A549 (cell line): ENCODE results near the gene RTN4RL1. TPM values are rescaled to one million over a fixed set of nuclear protein-coding genes. Genes with fewer than 3 reads are reported as not detected.
A peak's percentile ranks its signal among the peaks of the same experiment; 100 is the strongest.

ENCODE experiments used
- ATAC-seq, 2 experiments: fragments of 200-7000 bp in 1 of 2; fragments of >200 bp in 1 of 2; cut with Nextera tagmentation in 1 of 2; cut with Tn5 transposase in 1 of 2; 3 replicates each; pipeline versions ENCODE4 v1.8.0 to v1.9.1; 2018 to 2020; ENCODE audit warnings: mild to moderate bottlenecking in 1 of 2, moderate library complexity in 1 of 2
- CTCF ChIA-PET: fragments of 300-600 bp; sonication (Branson Sonifier 250); formaldehyde crosslinking; extraction: SDS; loops from one replicate; lab custom pipeline; 2021; ENCODE audit warnings: antibody characterized with exemption, inconsistent platforms; lab: Yijun Ruan, JAX
- POLR2A ChIA-PET: fragments of 350-600 bp; formaldehyde crosslinking; extraction: SDS; loops from one replicate; lab custom pipeline; 2021; ENCODE audit warnings: antibody characterized with exemption, inconsistent platforms; lab: Yijun Ruan, JAX
- DNase-seq, 2 experiments: peaks; one replicate each; pipeline versions ENCODE4 v3.0.0 to v3.0.0-alpha.2; 2011 to 2016; ENCODE audit warnings: low read depth in 1 of 2, low spot score in 1 of 2
- FAIRE-seq: peaks from 2 replicates; lab custom pipeline; 2011; peaks lifted over from hg19 to GRCh38; lab: Jason Lieb, UNC
- H3K27ac ChIP-seq, 2 experiments: fragments of >200 bp; sonication (Bioruptor Twin); formaldehyde crosslinking; 3 replicates each; pipeline ENCODE4 v1.5.1; 2016 to 2017
- H3K4me1 ChIP-seq: fragments of >200 bp; sonication (Bioruptor Twin); formaldehyde crosslinking; 3 replicates; pipeline ENCODE4 v1.6.1; 2016
- H3K4me2 ChIP-seq: fragments of >200 bp; sonication (Bioruptor Twin); formaldehyde crosslinking; 3 replicates; pipeline ENCODE4 v1.6.1; 2016
- H3K4me3 ChIP-seq: fragments of >200 bp; sonication (Bioruptor Twin); formaldehyde crosslinking; 3 replicates; pipeline ENCODE4 v1.5.1; 2016
- H3K9me3 ChIP-seq: fragments of >200 bp; sonication (Bioruptor Twin); formaldehyde crosslinking; 3 replicates; pipeline ENCODE4 v1.6.1; 2016
- ATOH8 ChIP-seq: fragments of 250-450 bp; sonication (Bioruptor Pico); IDR thresholded peaks from 2 replicates; pipeline ENCODE4 v1.5.0; 2020; ENCODE audit warnings: low read depth, mild to moderate bottlenecking, moderate library complexity
- BCL3 ChIP-seq: fragments of >200 bp; sonication (Bioruptor Twin); formaldehyde crosslinking; IDR thresholded peaks from 3 replicates; pipeline ENCODE4 v1.6.1; 2016
- CHD4 ChIP-seq: fragments of 200-600 bp; sonication (generic); IDR thresholded peaks from 2 replicates; pipeline ENCODE4 v1.6.1; 2016; ENCODE audit warnings: antibody characterized with exemption, mild to moderate bottlenecking, borderline replicate concordance
- CTCF ChIP-seq: fragments of >200 bp; sonication (Bioruptor Twin); formaldehyde crosslinking; IDR thresholded peaks from 3 replicates; pipeline ENCODE4 v1.5.1; 2016
- ESRRA ChIP-seq: fragments of 150-350 bp; IDR thresholded peaks from 2 replicates; pipeline ENCODE4 v1.6.1; 2014; ENCODE audit warnings: mild to moderate bottlenecking, low read length, borderline replicate concordance
- FOSB ChIP-seq: fragments of 250-450 bp; sonication (Bioruptor Pico); IDR thresholded peaks from 2 replicates; pipeline ENCODE4 v1.5.0; 2020; ENCODE audit warnings: mild to moderate bottlenecking, moderate library complexity
- HDAC2 ChIP-seq: fragments of 200-600 bp; sonication (generic); IDR thresholded peaks from 2 replicates; pipeline ENCODE4 v1.6.1; 2016
- HES2 ChIP-seq: fragments of >200 bp; sonication (Bioruptor Twin); formaldehyde crosslinking; IDR thresholded peaks from 2 replicates; pipeline ENCODE4 v1.6.1; 2016
- HOXB5 ChIP-seq: fragments of 250-450 bp; sonication (Bioruptor Pico); IDR thresholded peaks from 2 replicates; pipeline ENCODE4 v1.5.0; 2020; ENCODE audit warnings: mild to moderate bottlenecking, moderate library complexity
- JUN ChIP-seq, 2 experiments: fragments of >200 bp; sonication (Bioruptor Twin); formaldehyde crosslinking; IDR thresholded peaks; 2 replicates in 1 of 2; 3 replicates in 1 of 2; pipeline ENCODE4 v1.6.1; 2016 to 2017
- NFE2L2 ChIP-seq: fragments of 150-350 bp; conservative IDR thresholded peaks from 2 replicates; pipeline ENCODE4 v1.6.1; 2014; ENCODE audit warnings: low read length
- PHF8 ChIP-seq: fragments of 200-600 bp; sonication (generic); IDR thresholded peaks from 2 replicates; pipeline ENCODE4 v1.6.1; 2016; ENCODE audit warnings: low read depth, mild to moderate bottlenecking, antibody characterized with exemption, moderate library complexity, borderline replicate concordance
- POLR2A ChIP-seq: IDR thresholded peaks from 2 replicates; pipeline ENCODE4 v1.6.1; 2012; ENCODE audit warnings: mild to moderate bottlenecking, low read length
- RCOR1 ChIP-seq: fragments of 150-350 bp; IDR thresholded peaks from 2 replicates; pipeline ENCODE4 v1.6.1; 2014; ENCODE audit warnings: antibody characterized with exemption, low read length, low read depth
- REST ChIP-seq: fragments of 200-600 bp; sonication (generic); IDR thresholded peaks from 2 replicates; pipeline ENCODE4 v1.6.1; 2016; ENCODE audit warnings: antibody characterized with exemption, mild to moderate bottlenecking, moderate library complexity
- SMC3 ChIP-seq: fragments of >200 bp; sonication (Bioruptor Twin); formaldehyde crosslinking; IDR thresholded peaks from 3 replicates; pipeline ENCODE4 v1.6.1; 2018; ENCODE audit warnings: inconsistent platforms
- WGBS: methylation state at CpG from one replicate; pipeline ENCODE4 v1.1.6; 2017; ENCODE audit errors: missing lambda C conversion rate; 5-methylcytosine and 5-hydroxymethylcytosine counted together
- polyA plus RNA-seq, 4 experiments: library from polyadenylated mRNA; depleted of rRNA in 3 of 4; stranded (reverse); fragments of >200 nt; fragmentation: RNase III in 1 of 4; extraction: RNeasy Plus Mini Kit Qiagen cat#74134 plus additional on column Dnase treatment in 1 of 4; gene quantifications; 2 replicates in 3 of 4; 3 replicates in 1 of 4; pipeline ENCODE4 v1.2.3, GENCODE V29; 2011 to 2017

RTN4RL1 gene
- polyA plus RNA-seq, 2 of the 4 experiments (the other 2 are of a cell fraction), result 0.39 to 1.5 TPM

GRCh38 chr17:2017274-2017941 is 7.7 kb downstream of the RTN4RL1 start:
- POLR2A ChIA-PET, result no interaction called here
- Histone ChIP-seq H3K4me2 (no peak overlapping the region), H3K4me3 (no peak overlapping the region), H3K27ac (no peak overlapping the region), H3K4me1 (no peaks in the 10 kb centered on the region), H3K9me3 (peaks cover 10% of the 10 kb centered on the region; the same call in 2 of the 3 replicates)
- FAIRE-seq, result no peak
- 75% methylated on average over 16 of the region's 19 CpGs for WGBS
- ATAC-seq, result peak in 1 of 2 experiments; percentile 13; a peak in 3 of 6 replicates
- no peak for TF ChIP-seq JUN (IDR thresholded peaks at IDR 0.05)
- no peak for TF ChIP-seq BCL3
- TF ChIP-seq POLR2A, result no peak
- no peak for TF ChIP-seq HES2
- no peak for TF ChIP-seq HDAC2
- no peak for TF ChIP-seq PHF8
- TF ChIP-seq CTCF, result no peak
- no peak for TF ChIP-seq ATOH8
- CTCF ChIA-PET, result interaction anchor here (1.3 to 17.0 kb wide), 4 partner anchors 10 to 108 kb away, joined by 3 to 224 read pairs (median 29); partner anchors contain the start of genes DPH1, OVCA2 and RTN4RL1
- no peak for DNase-seq

- DNase-seq (no peak), FAIRE-seq (no peak), ATAC-seq (no peak)
- TF ChIP-seq HDAC2 (no peak), HOXB5 (CRISPR knock-in tag) (no peak), RCOR1 (no peak), ESRRA (no peak)
- WGBS, result 74% methylated on average over 20 of the region's 20 CpGs
- Histone ChIP-seq H3K27ac (no peak overlapping the region), H3K9me3 (peaks cover 14% of the 10 kb centered on the region; the same call in 2 of the 3 replicates), H3K4me3 (no peak overlapping the region), H3K4me2 (no peak overlapping the region), H3K4me1 (no peaks in the 10 kb centered on the region)
- ChIA-PET POLR2A (no interaction called here), CTCF (interaction anchor here (0.7 to 5.5 kb wide), 4 partner anchors 11 to 108 kb away, joined by 3 to 24 read pairs (median 5); partner anchors contain the start of genes DPH1 and RTN4RL1)
These were observed 8.6 kb downstream of the RTN4RL1 start for GRCh38 chr17:2016494-2016893.

GRCh38 chr17:2015314-2015713 is 9.8 kb downstream of the RTN4RL1 start:
- H3K4me1 ChIP-seq, result no peaks in the 10 kb centered on the region
- no peak overlapping the region for H3K27ac ChIP-seq
- TF ChIP-seq NFE2L2 (no peak), CHD4 (no peak), JUN (IDR thresholded peaks at IDR 0.05) (no peak), REST (no peak), FOSB (no peak), SMC3 (no peak), HES2 (no peak), POLR2A (no peak)
- TF ChIP-seq, all 56 proteins: peak for 0
- Histone ChIP-seq H3K9me3 (peaks cover 14% of the 10 kb centered on the region; the same call in 2 of the 3 replicates), H3K4me2 (no peak overlapping the region), H3K4me3 (no peak overlapping the region)
- CTCF ChIA-PET, result interaction anchor here (0.6 to 5.5 kb wide), 4 partner anchors 11 to 407 kb away, joined by 3 to 24 read pairs (median 12); partner anchors contain the start of genes DPH1 and RTN4RL1
- 64% methylated on average over 14 of the region's 14 CpGs for WGBS
- no peak for FAIRE-seq
- DNase-seq, result no peak
- POLR2A ChIA-PET, result no interaction called here
- no peak for ATAC-seq
